Measurements from ENCODE around the gene ATP8B1. TPM values are rescaled to one million over a fixed set of nuclear protein-coding genes. Genes with fewer than 3 reads are reported as not detected.
"Not testable (repeated sequence)": the region's sequence is repeated elsewhere in the genome, so short reads cannot be mapped to it uniquely, and the experiment has no call there.

The ATP8B1 gene
- total RNA-seq, 4 donors from 2014 or later = 120 to 321 (median 252) TPM

GRCh38 chr18:57644540-57644939, 158.6 kb downstream of the ATP8B1 start:
- Histone ChIP-seq H3K27ac (no peak overlapping the region), H3K36me3 (peaks cover 0 to 18% (median 9%) of the 10 kb centered on the region in 4 donors), H3K9me3 (no peaks in the 10 kb centered on the region), H3K4me3 (no peak overlapping the region), H3K4me1 (no peaks in the 10 kb centered on the region), H3K27me3 (no peaks in the 10 kb centered on the region)
- TF ChIP-seq CTCF (IDR thresholded peaks at IDR 0.05) = peak in 1 of 5 experiments; percentile 6
- TF ChIP-seq EP300 (IDR thresholded peaks at IDR 0.05; ENCODE audit: low read depth) = no peak
- in situ Hi-C loops (cut with MboI; ENCODE audit: low pct_ligation_motif_present in 1 of 4, low pct_unique_long_range_greater_than_20kb in 1 of 4, low sequenced_read_pairs in 3 of 4) (loop anchor here in 1 of 4 donors (25.0 kb wide), 1 partner anchor 93 kb away; no protein-coding TSS in a partner anchor), intact Hi-C loops (cut with DNase I; ENCODE audit: low total_unique reads) (no loop called here)
- DNase-seq = no peak

GRCh38 chr18:57643726-57644125, 159.4 kb downstream of the ATP8B1 start:
- H3K27ac ChIP-seq; intact Hi-C loops (cut with DNase I; ENCODE audit: low total_unique reads); H3K27me3 ChIP-seq; H3K4me1 ChIP-seq; DNase-seq; H3K9me3 ChIP-seq; H3K4me3 ChIP-seq: not testable (repeated sequence)
- in situ Hi-C loops (cut with MboI; ENCODE audit: low pct_ligation_motif_present in 1 of 4, low pct_unique_long_range_greater_than_20kb in 1 of 4, low sequenced_read_pairs in 3 of 4) = loop anchor here in 1 of 4 donors (25.0 kb wide), 1 partner anchor 94 kb away; no protein-coding TSS in a partner anchor
- peaks cover 0 to 14% (median 6%) of the 10 kb centered on the region in 4 donors for H3K36me3 ChIP-seq
- 93% methylated on average over 20 of the region's 25 CpGs; no CpG with 5 or more reads in 1 of the 2 donors for WGBS, 2 donors (ENCODE audit: low coverage in 1 of 2)

GRCh38 chr18:57642462-57642861, 160.7 kb downstream of the ATP8B1 start:
- H3K27ac ChIP-seq = not testable (repeated sequence)

GRCh38 chr18:57640749-57641148, 162.4 kb downstream of the ATP8B1 start:
- no peaks in the 10 kb centered on the region for H3K4me1 ChIP-seq
- no peak for TF ChIP-seq CTCF (IDR thresholded peaks at IDR 0.05)
- no peak for TF ChIP-seq EP300 (IDR thresholded peaks at IDR 0.05; ENCODE audit: low read depth)
- no peak for TF ChIP-seq POLR2A (IDR thresholded peaks at IDR 0.05)
- TF ChIP-seq POLR2AphosphoS5 (IDR thresholded peaks at IDR 0.05) = no peak
- DNase-seq = no peak
- no peak overlapping the region for H3K27ac ChIP-seq
- intact Hi-C loops (cut with DNase I; ENCODE audit: low total_unique reads) (no loop called here), in situ Hi-C loops (cut with MboI; ENCODE audit: low pct_ligation_motif_present in 1 of 4, low pct_unique_long_range_greater_than_20kb in 1 of 4, low sequenced_read_pairs in 3 of 4) (loop anchor here in 1 of 4 donors (25.0 kb wide), 1 partner anchor 97 kb away; no protein-coding TSS in a partner anchor)
- no peaks in the 10 kb centered on the region for H3K36me3 ChIP-seq
- H3K4me3 ChIP-seq = no peak overlapping the region
- H3K27me3 ChIP-seq = no peaks in the 10 kb centered on the region
- H3K9me3 ChIP-seq = no peaks in the 10 kb centered on the region
- WGBS, 2 donors (ENCODE audit: low coverage in 1 of 2) = 79 to 80% methylated on average over 2 of the region's 2 CpGs

More at GRCh38 chr18:57642462-57642861, 160.7 kb downstream of the ATP8B1 start:
- H3K4me3 ChIP-seq; H3K4me1 ChIP-seq; H3K36me3 ChIP-seq; DNase-seq; intact Hi-C loops (cut with DNase I; ENCODE audit: low total_unique reads); H3K9me3 ChIP-seq; H3K27me3 ChIP-seq: not testable (repeated sequence)
- 88 to 99% methylated on average over 5 to 24 of the region's 29 CpGs for WGBS, 2 donors (ENCODE audit: low coverage in 1 of 2)
- in situ Hi-C loops (cut with MboI; ENCODE audit: low pct_ligation_motif_present in 1 of 4, low pct_unique_long_range_greater_than_20kb in 1 of 4, low sequenced_read_pairs in 3 of 4) = loop anchor here in 1 of 4 donors (25.0 kb wide), 1 partner anchor 95 kb away; no protein-coding TSS in a partner anchor

- in situ Hi-C loops (cut with MboI; ENCODE audit: low pct_ligation_motif_present in 1 of 4, low pct_unique_long_range_greater_than_20kb in 1 of 4, low sequenced_read_pairs in 3 of 4) = loop anchor here in 1 of 4 donors (25.0 kb wide), 1 partner anchor 97 kb away; no protein-coding TSS in a partner anchor
- intact Hi-C loops (cut with DNase I; ENCODE audit: low total_unique reads) = no loop called here
- H3K4me1 ChIP-seq = no peaks in the 10 kb centered on the region
- H3K4me3 ChIP-seq = no peak overlapping the region
- 50 to 58% methylated on average over 2 to 3 of the region's 3 CpGs for whole genome bisulfite sequencing, 2 donors (ENCODE audit: low coverage in 1 of 2)
- H3K9me3 ChIP-seq = no peaks in the 10 kb centered on the region
- no peak for DNase-seq
- TF ChIP-seq POLR2A (IDR thresholded peaks at IDR 0.05) (no peak), POLR2AphosphoS5 (IDR thresholded peaks at IDR 0.05) (no peak), CTCF (IDR thresholded peaks at IDR 0.05) (no peak), EP300 (IDR thresholded peaks at IDR 0.05; ENCODE audit: low read depth) (no peak)
- H3K27me3 ChIP-seq = no peaks in the 10 kb centered on the region
- no peaks in the 10 kb centered on the region for H3K36me3 ChIP-seq
- H3K27ac ChIP-seq = no peak overlapping the region
Measured at GRCh38 chr18:57640236-57640635, 162.9 kb downstream of the ATP8B1 start.

Measured in transverse colon (tissue), 4 donors.